Stimulated activated naive CD4-positive, alpha-beta T cell (primary cell): ENCODE results near the gene RAB1B.
"Not testable (repeated sequence)": the region's sequence is repeated elsewhere in the genome, so short reads cannot be mapped to it uniquely, and the experiment has no call there.

Experiments used
- DNase-seq, 6 experiments: peaks; one replicate each; lab custom pipeline; 2025; lab: John Stamatoyannopoulos, UW

RAB1B gene

GRCh38 chr11:66309475-66309874 lies 41.0 kb downstream of the RAB1B start:
- DNase-seq = no peak

- DNase-seq = no peak
These were observed 41.9 kb downstream of the RAB1B start for GRCh38 chr11:66310324-66310723.

GRCh38 chr11:66310803-66311440 lies 42.5 kb downstream of the RAB1B start:
- not testable (repeated sequence) for DNase-seq

GRCh38 chr11:66311470-66311964 lies 43.1 kb downstream of the RAB1B start:
- no peak for DNase-seq

- peak; percentile 98 to 100 (median 99) for DNase-seq
These were observed 43.6 kb downstream of the RAB1B start for GRCh38 chr11:66311965-66312548.

- DNase-seq = peak; percentile 98 to 100 (median 100)
These were observed 44.3 kb downstream of the RAB1B start for GRCh38 chr11:66312549-66313320.

GRCh38 chr11:66313321-66314185 lies 45.1 kb downstream of the RAB1B start:
- DNase-seq = no peak

GRCh38 chr11:66314186-66314501 lies 45.7 kb downstream of the RAB1B start:
- DNase-seq = no peak

- no peak for DNase-seq
These were observed 46.4 kb downstream of the RAB1B start for GRCh38 chr11:66314561-66315497.

- no peak for DNase-seq
These were observed 47.1 kb downstream of the RAB1B start for GRCh38 chr11:66315498-66315885.

GRCh38 chr11:66315921-66316811 lies 47.7 kb downstream of the RAB1B start:
- DNase-seq = no peak

- DNase-seq = peak in 2 of 6 experiments; percentile 35 to 46
These were observed 48.4 kb downstream of the RAB1B start, which contains the start of gene CD248 for GRCh38 chr11:66316849-66317251. Gene CD248, minus strand, starts transcription at chr11:66317044. Its CDS starts 17 bp downstream, at chr11:66317027.

GRCh38 chr11:66317322-66317722 lies 48.9 kb downstream of the RAB1B start:
- DNase-seq = peak; percentile 31 to 87 (median 67)

GRCh38 chr11:66317723-66318599 lies 49.5 kb downstream of the RAB1B start:
- peak; percentile 63 to 89 (median 81) for DNase-seq

- no peak for DNase-seq
These were observed 50.1 kb downstream of the RAB1B start for GRCh38 chr11:66318600-66318970.

GRCh38 chr11:66320289-66320688 lies 51.9 kb downstream of the RAB1B start:
- DNase-seq = not testable (repeated sequence)

- DNase-seq = not testable (repeated sequence)
These were observed 52.3 kb downstream of the RAB1B start for GRCh38 chr11:66320748-66321147.

- DNase-seq = no peak
These were observed 53.2 kb downstream of the RAB1B start for GRCh38 chr11:66321606-66322005.
